Panc1 (cell line): ENCODE results near the gene CCBE1. TPM values are rescaled to one million over a fixed set of nuclear protein-coding genes. Genes with fewer than 3 reads are reported as not detected.

ENCODE experiments used
- ATAC-seq: fragments of 200-7000 bp; cut with Tn5 transposase; 2 replicates; pipeline ENCODE4 v1.9.1; 2020; ENCODE audit warnings: mild to moderate bottlenecking, moderate library complexity
- BruUV-seq: library from RNA; stranded (reverse); fragments of 400-500 nt; replicated peaks from 2 replicates; lab custom pipeline; 2021; lab: Mats Ljungman, UMichigan
- CTCF ChIA-PET: fragments of 300-600 bp; sonication (Branson Sonifier 250); formaldehyde crosslinking; loops from one replicate; lab custom pipeline; 2022; ENCODE audit warnings: antibody characterized with exemption; lab: Charles Lee
- POLR2A ChIA-PET: fragments of 300-600 bp; sonication (Branson Sonifier 250); formaldehyde crosslinking; loops from one replicate; lab custom pipeline; 2022; ENCODE audit warnings: antibody characterized with exemption; lab: Charles Lee
- DNase-seq: peaks from one replicate; pipeline ENCODE4 v3.0.0-alpha.2; 2010; ENCODE audit warnings: low read depth, low spot score
- H3K27ac ChIP-seq: 2 replicates; pipeline ENCODE4 v1.5.1; 2011; ENCODE audit warnings: mild to moderate bottlenecking, low read length, inconsistent platforms
- H3K27me3 ChIP-seq: fragments of 200-500 bp; sonication (Bioruptor generic); 2 replicates; pipeline ENCODE4 v1.6.0; 2014; ENCODE audit warnings: low read length, inconsistent platforms; ENCODE audit not compliant: control insufficient read depth, insufficient read depth
- H3K36me3 ChIP-seq: fragments of 200-500 bp; sonication (Bioruptor generic); 2 replicates; pipeline ENCODE4 v1.5.1; 2014; ENCODE audit warnings: inconsistent platforms, mild to moderate bottlenecking, low read length, moderate library complexity; ENCODE audit not compliant: control insufficient read depth, insufficient read depth
- H3K4me1 ChIP-seq: 2 replicates; pipeline ENCODE4 v1.5.1; 2011; ENCODE audit warnings: inconsistent platforms, mild to moderate bottlenecking, low read length, moderate library complexity; ENCODE audit not compliant: control insufficient read depth, insufficient read depth
- H3K4me3 ChIP-seq, 2 experiments: 2 replicates each; pipeline ENCODE4 v1.5.1; 2011 to 2012; ENCODE audit warnings: low read depth in 2 of 2, low read length in 2 of 2, mild to moderate bottlenecking in 2 of 2, inconsistent platforms in 1 of 2, moderate library complexity in 1 of 2
- H3K9me3 ChIP-seq: fragments of 200-500 bp; sonication (Bioruptor generic); 2 replicates; pipeline ENCODE4 v1.5.1; 2014; ENCODE audit warnings: low read depth, mild to moderate bottlenecking, inconsistent platforms, low read length, moderate library complexity; ENCODE audit not compliant: control insufficient read depth, insufficient read depth
- POLR2AphosphoS5 ChIP-seq: IDR thresholded peaks from 2 replicates; pipeline ENCODE4 v1.6.1; 2012; ENCODE audit warnings: mild to moderate bottlenecking, low read depth, low read length, moderate library complexity
- SIN3A ChIP-seq: IDR thresholded peaks from 2 replicates; pipeline ENCODE4 v1.6.1; 2012; ENCODE audit warnings: low read depth, mild to moderate bottlenecking, low read length, moderate library complexity, borderline replicate concordance; ENCODE audit not compliant: insufficient read depth
- TCF7L2 ChIP-seq: IDR thresholded peaks from 2 replicates; pipeline ENCODE4 v1.6.1; 2011; ENCODE audit warnings: mild to moderate bottlenecking, low read depth, low read length, inconsistent platforms
- in situ Hi-C: cut with HindIII; loops from 2 replicates; pipeline ENCODE4 v1.10.0; 2016; ENCODE audit warnings: low sequenced_read_pairs, low pct_unique_long_range_greater_than_20kb
- intact Hi-C: fragments of 100-400 bp; cut with micrococcal nuclease; formaldehyde crosslinking; loops from one replicate; pipeline ENCODE4 v1.10.0; 2022; ENCODE audit not compliant: unreplicated experiment
- total RNA-seq: library from RNA; stranded (reverse); gene quantifications from one replicate; pipeline ENCODE4 v1.2.1, GENCODE V29; 2021; ENCODE audit not compliant: unreplicated experiment
- TF ChIP-seq, protein P1 (sequence below), 2 experiments: IDR thresholded peaks; 2 replicates each; pipeline ENCODE4 v1.6.1; 2011 to 2012; ENCODE audit warnings: low read depth in 2 of 2, control low read depth in 1 of 2, low read length in 1 of 2, mild to moderate bottlenecking in 1 of 2, moderate library complexity in 1 of 2; ENCODE audit not compliant: insufficient read depth in 1 of 2
- TF ChIP-seq, protein P2 (sequence below): fragments of 450-650 bp; IDR thresholded peaks from 2 replicates; pipeline ENCODE4 v1.5.1; 2017; ENCODE audit warnings: mild to moderate bottlenecking

Gene CCBE1
- total RNA-seq, 1 experiment from 2014 or later = 0.13 TPM

DNA sequence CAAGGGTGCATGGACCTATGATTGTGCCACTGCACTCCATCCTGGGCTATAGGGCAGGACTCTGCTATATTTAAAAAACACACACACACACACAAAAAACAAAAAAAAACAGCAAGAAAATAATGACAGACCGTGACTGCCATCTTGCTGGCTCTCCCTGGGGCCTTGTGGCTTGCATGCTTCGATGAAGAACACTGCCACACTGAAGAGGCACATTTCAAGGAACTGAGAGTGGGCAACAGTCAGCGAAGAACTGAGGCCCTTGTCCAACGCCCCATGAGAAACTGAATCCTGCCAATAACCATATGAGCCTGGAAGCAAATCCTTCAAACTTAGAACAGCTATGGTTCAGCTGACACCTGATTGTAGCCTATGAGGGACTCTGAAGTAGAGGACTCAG, 158.1 kb downstream of the CCBE1 start:
- Histone ChIP-seq H3K27ac (no peak overlapping the region), H3K4me1 (no peaks in the 10 kb centered on the region), H3K36me3 (no peaks in the 10 kb centered on the region), H3K27me3 (peaks cover 2% of the 10 kb centered on the region; the same call in 1 of the 2 replicates), H3K4me3 (no peak overlapping the region), H3K9me3 (no peaks in the 10 kb centered on the region)
- no peak for TF ChIP-seq POLR2AphosphoS5
- intact Hi-C loops = no loop called here
- in situ Hi-C loops = no loop called here
- ATAC-seq = no peak
- ChIA-PET POLR2A (no interaction called here), CTCF (no interaction called here)
- BruUV-seq = no TSS peak
- no peak for DNase-seq

DNA sequence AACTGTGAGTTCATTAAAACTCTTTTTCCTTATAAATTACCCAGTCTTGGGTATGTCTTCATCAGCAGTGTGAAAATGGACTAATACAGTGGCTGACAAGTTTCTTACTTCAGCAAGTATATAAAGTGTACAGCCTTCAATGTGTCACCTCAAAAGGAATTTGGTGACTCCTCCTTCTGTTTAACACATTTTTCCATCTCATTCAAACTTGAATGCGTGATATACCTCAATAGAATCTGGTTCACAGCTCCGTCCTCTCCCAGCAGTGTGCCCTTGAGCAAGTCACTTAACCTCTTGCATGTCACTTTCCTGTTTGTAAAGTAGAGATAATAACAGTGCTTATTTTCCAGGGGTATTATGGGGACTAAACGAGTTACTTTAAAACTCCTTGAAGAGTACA, 159.6 kb downstream of the CCBE1 start:
- Histone ChIP-seq H3K4me1 (no peaks in the 10 kb centered on the region), H3K9me3 (no peaks in the 10 kb centered on the region), H3K4me3 (no peak overlapping the region), H3K36me3 (no peaks in the 10 kb centered on the region), H3K27ac (no peak overlapping the region), H3K27me3 (peaks cover 2% of the 10 kb centered on the region; the same call in 1 of the 2 replicates)
- BruUV-seq = no TSS peak
- ATAC-seq (no peak), DNase-seq (no peak)
- in situ Hi-C loops = no loop called here
- TF ChIP-seq SIN3A = no peak
- ChIA-PET CTCF (no interaction called here), POLR2A (no interaction called here)
- intact Hi-C loops = no loop called here

DNA sequence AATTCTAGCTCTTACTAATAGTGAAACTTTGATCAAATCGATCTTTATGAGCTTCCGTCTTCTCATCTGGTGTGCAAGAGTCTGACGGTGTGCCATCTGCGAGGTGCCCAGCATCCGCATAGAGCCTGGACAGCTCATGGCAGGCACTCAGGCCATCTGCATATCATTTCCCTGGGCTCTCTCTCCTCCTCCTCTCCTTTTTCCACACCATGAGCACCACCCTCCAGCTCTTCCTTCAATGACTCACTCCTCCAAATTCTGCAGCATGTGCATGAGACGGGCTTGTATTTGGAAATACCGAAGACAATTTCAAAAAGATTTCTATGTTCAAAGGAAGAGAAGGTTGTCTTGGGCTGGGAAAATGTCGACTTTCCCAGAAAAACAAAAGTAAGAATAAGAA, 161.1 kb downstream of the CCBE1 start:
- H3K4me1 ChIP-seq = no peaks in the 10 kb centered on the region
- CTCF ChIA-PET = no interaction called here
- BruUV-seq = no TSS peak
- ATAC-seq (no peak), DNase-seq (no peak)
- no peaks in the 10 kb centered on the region for H3K9me3 ChIP-seq
- no peak overlapping the region for H3K27ac ChIP-seq
- intact Hi-C loops (no loop called here), in situ Hi-C loops (no loop called here)
- no peak overlapping the region for H3K4me3 ChIP-seq
- H3K36me3 ChIP-seq = no peaks in the 10 kb centered on the region
- POLR2A ChIA-PET = no interaction called here
- H3K27me3 ChIP-seq = peaks cover 2% of the 10 kb centered on the region; the same call in 1 of the 2 replicates
- TF ChIP-seq, protein P1, sequence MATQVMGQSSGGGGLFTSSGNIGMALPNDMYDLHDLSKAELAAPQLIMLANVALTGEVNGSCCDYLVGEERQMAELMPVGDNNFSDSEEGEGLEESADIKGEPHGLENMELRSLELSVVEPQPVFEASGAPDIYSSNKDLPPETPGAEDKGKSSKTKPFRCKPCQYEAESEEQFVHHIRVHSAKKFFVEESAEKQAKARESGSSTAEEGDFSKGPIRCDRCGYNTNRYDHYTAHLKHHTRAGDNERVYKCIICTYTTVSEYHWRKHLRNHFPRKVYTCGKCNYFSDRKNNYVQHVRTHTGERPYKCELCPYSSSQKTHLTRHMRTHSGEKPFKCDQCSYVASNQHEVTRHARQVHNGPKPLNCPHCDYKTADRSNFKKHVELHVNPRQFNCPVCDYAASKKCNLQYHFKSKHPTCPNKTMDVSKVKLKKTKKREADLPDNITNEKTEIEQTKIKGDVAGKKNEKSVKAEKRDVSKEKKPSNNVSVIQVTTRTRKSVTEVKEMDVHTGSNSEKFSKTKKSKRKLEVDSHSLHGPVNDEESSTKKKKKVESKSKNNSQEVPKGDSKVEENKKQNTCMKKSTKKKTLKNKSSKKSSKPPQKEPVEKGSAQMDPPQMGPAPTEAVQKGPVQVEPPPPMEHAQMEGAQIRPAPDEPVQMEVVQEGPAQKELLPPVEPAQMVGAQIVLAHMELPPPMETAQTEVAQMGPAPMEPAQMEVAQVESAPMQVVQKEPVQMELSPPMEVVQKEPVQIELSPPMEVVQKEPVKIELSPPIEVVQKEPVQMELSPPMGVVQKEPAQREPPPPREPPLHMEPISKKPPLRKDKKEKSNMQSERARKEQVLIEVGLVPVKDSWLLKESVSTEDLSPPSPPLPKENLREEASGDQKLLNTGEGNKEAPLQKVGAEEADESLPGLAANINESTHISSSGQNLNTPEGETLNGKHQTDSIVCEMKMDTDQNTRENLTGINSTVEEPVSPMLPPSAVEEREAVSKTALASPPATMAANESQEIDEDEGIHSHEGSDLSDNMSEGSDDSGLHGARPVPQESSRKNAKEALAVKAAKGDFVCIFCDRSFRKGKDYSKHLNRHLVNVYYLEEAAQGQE (IDR thresholded peaks at IDR 0.05; ENCODE audit: insufficient read depth in 1 of 2, low read depth in 2 of 2, low read length in 1 of 2) = no peak
- TF ChIP-seq, protein P2, sequence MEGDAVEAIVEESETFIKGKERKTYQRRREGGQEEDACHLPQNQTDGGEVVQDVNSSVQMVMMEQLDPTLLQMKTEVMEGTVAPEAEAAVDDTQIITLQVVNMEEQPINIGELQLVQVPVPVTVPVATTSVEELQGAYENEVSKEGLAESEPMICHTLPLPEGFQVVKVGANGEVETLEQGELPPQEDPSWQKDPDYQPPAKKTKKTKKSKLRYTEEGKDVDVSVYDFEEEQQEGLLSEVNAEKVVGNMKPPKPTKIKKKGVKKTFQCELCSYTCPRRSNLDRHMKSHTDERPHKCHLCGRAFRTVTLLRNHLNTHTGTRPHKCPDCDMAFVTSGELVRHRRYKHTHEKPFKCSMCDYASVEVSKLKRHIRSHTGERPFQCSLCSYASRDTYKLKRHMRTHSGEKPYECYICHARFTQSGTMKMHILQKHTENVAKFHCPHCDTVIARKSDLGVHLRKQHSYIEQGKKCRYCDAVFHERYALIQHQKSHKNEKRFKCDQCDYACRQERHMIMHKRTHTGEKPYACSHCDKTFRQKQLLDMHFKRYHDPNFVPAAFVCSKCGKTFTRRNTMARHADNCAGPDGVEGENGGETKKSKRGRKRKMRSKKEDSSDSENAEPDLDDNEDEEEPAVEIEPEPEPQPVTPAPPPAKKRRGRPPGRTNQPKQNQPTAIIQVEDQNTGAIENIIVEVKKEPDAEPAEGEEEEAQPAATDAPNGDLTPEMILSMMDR = no peak
- no peak for TF ChIP-seq TCF7L2
- TF ChIP-seq SIN3A = no peak
- no peak for TF ChIP-seq POLR2AphosphoS5
